ENCODE results near the gene NLRP13. TPM values are rescaled to one million over a fixed set of nuclear protein-coding genes. Genes with fewer than 3 reads are reported as not detected.

The NLRP13 gene
- total and polyA plus RNA-seq, 2 of the 8 experiments (the other 6 are each of a cell fraction or from before 2014, with no cell fraction given) = not detected

GRCh38 chr19:55909801-55910200 is 22.3 kb downstream of the NLRP13 start (continued):
- TF ChIP-seq SUZ12 (IDR thresholded peaks at IDR 0.05; ENCODE audit: low read length) (no peak), JUN (IDR thresholded peaks at IDR 0.05; ENCODE audit: low read depth, low read length) (no peak), CHD1 (IDR thresholded peaks at IDR 0.05; ENCODE audit: low read depth, low read length) (no peak), RBBP5 (IDR thresholded peaks at IDR 0.05; ENCODE audit: borderline replicate concordance, low read depth, low read length) (no peak)

Measured in H1 (cell line).